Measurements from ENCODE around the gene TRAPPC2L. TPM values are rescaled to one million over a fixed set of nuclear protein-coding genes. Genes with fewer than 3 reads are reported as not detected.

The TRAPPC2L gene
- total and polyA plus RNA-seq, 2 of the 13 experiments (the other 11 are each of a cell fraction or from before 2014, with no cell fraction given) = 96.3 to 107 TPM

- no peak for TF ChIP-seq CEBPZ (IDR thresholded peaks at IDR 0.05; ENCODE audit: low read length)
- TF ChIP-seq, protein P1, sequence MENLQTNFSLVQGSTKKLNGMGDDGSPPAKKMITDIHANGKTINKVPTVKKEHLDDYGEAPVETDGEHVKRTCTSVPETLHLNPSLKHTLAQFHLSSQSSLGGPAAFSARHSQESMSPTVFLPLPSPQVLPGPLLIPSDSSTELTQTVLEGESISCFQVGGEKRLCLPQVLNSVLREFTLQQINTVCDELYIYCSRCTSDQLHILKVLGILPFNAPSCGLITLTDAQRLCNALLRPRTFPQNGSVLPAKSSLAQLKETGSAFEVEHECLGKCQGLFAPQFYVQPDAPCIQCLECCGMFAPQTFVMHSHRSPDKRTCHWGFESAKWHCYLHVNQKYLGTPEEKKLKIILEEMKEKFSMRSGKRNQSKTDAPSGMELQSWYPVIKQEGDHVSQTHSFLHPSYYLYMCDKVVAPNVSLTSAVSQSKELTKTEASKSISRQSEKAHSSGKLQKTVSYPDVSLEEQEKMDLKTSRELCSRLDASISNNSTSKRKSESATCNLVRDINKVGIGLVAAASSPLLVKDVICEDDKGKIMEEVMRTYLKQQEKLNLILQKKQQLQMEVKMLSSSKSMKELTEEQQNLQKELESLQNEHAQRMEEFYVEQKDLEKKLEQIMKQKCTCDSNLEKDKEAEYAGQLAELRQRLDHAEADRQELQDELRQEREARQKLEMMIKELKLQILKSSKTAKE (CRISPR knock-in tag; IDR thresholded peaks at IDR 0.05; ENCODE audit: borderline replicate concordance) = no peak
- TF ChIP-seq HMG20B (CRISPR knock-in tag; conservative IDR thresholded peaks at IDR 0.05) = no peak
- peak; percentile 59 for TF ChIP-seq HOXD1 (CRISPR knock-in tag; IDR thresholded peaks at IDR 0.05)
- TF ChIP-seq ZFP36 (IDR thresholded peaks at IDR 0.05; ENCODE audit: borderline replicate concordance, low read depth, low read length, partially characterized antibody) = no peak
- no peak for TF ChIP-seq ZNF10 (CRISPR knock-in tag; IDR thresholded peaks at IDR 0.05; ENCODE audit: borderline replicate concordance, low read depth)
- no peak for TF ChIP-seq TOPORS (CRISPR knock-in tag; IDR thresholded peaks at IDR 0.05)
- TF ChIP-seq ZNF512 (CRISPR knock-in tag; IDR thresholded peaks at IDR 0.05) = no peak
- TF ChIP-seq ZNF33B (CRISPR knock-in tag; IDR thresholded peaks at IDR 0.05) = peak; percentile 64
- TF ChIP-seq ZNF382 (CRISPR knock-in tag; IDR thresholded peaks at IDR 0.05; ENCODE audit: borderline replicate concordance) = no peak
- TF ChIP-seq ZSCAN12 (CRISPR knock-in tag; IDR thresholded peaks at IDR 0.05) = 0 out of 2 replicates have a peak, but pooled peaks have one; percentile 22
- no peak; the same call in none of the 2 replicates for TF ChIP-seq DR1 (CRISPR knock-in tag; IDR thresholded peaks at IDR 0.05)
- TF ChIP-seq, protein P2, sequence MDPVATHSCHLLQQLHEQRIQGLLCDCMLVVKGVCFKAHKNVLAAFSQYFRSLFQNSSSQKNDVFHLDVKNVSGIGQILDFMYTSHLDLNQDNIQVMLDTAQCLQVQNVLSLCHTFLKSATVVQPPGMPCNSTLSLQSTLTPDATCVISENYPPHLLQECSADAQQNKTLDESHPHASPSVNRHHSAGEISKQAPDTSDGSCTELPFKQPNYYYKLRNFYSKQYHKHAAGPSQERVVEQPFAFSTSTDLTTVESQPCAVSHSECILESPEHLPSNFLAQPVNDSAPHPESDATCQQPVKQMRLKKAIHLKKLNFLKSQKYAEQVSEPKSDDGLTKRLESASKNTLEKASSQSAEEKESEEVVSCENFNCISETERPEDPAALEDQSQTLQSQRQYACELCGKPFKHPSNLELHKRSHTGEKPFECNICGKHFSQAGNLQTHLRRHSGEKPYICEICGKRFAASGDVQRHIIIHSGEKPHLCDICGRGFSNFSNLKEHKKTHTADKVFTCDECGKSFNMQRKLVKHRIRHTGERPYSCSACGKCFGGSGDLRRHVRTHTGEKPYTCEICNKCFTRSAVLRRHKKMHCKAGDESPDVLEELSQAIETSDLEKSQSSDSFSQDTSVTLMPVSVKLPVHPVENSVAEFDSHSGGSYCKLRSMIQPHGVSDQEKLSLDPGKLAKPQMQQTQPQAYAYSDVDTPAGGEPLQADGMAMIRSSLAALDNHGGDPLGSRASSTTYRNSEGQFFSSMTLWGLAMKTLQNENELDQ (CRISPR knock-in tag; IDR thresholded peaks at IDR 0.05; ENCODE audit: borderline replicate concordance) = no peak
- TF ChIP-seq, protein P3, sequence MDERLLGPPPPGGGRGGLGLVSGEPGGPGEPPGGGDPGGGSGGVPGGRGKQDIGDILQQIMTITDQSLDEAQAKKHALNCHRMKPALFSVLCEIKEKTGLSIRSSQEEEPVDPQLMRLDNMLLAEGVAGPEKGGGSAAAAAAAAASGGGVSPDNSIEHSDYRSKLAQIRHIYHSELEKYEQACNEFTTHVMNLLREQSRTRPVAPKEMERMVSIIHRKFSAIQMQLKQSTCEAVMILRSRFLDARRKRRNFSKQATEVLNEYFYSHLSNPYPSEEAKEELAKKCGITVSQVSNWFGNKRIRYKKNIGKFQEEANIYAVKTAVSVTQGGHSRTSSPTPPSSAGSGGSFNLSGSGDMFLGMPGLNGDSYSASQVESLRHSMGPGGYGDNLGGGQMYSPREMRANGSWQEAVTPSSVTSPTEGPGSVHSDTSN (CRISPR knock-in tag; IDR thresholded peaks at IDR 0.05) = no peak
- TF ChIP-seq SCMH1 (CRISPR knock-in tag; IDR thresholded peaks at IDR 0.05; ENCODE audit: borderline replicate concordance) = no peak
- peak; percentile 42; the same call in 1 of the 2 replicates for TF ChIP-seq ZNF567 (CRISPR knock-in tag; IDR thresholded peaks at IDR 0.05; ENCODE audit: borderline replicate concordance)
- no peak for TF ChIP-seq RBAK (CRISPR knock-in tag; IDR thresholded peaks at IDR 0.05)
Observed at GRCh38 chr16:88856828-88857727, at the start of gene TRAPPC2L, which contains the start of gene GALNS (continued).

Measured in HepG2 (cell line).